SK-N-SH (cell line): Measurements from ENCODE around the gene NCLN.
"Not testable (repeated sequence)": the region's sequence is repeated elsewhere in the genome, so short reads cannot be mapped to it uniquely, and the experiment has no call there.

Experiments used
- CTCF ChIP-seq: fragments of 200-600 bp; sonication (generic); IDR thresholded peaks from 2 replicates; pipeline ENCODE4 v1.6.1; 2017; ENCODE audit warnings: antibody characterized with exemption, mild to moderate bottlenecking, moderate library complexity
- JUND ChIP-seq: IDR thresholded peaks from 2 replicates; pipeline ENCODE4 v1.4.0; 2012
- REST ChIP-seq: IDR thresholded peaks from 2 replicates; pipeline ENCODE4 v1.6.1; 2012; ENCODE audit warnings: mild to moderate bottlenecking, low read depth, low read length, moderate library complexity
- RFX5 ChIP-seq: IDR thresholded peaks from 2 replicates; pipeline ENCODE4 v1.6.1; 2012; ENCODE audit warnings: mild to moderate bottlenecking, improper control_type of control experiment, low read length

- TF ChIP-seq JUND, CTCF, REST, RFX5: not testable (repeated sequence)
These were observed 13.1 kb upstream of the NCLN start for GRCh38 chr19:3172673-3173000.
